ENCODE results near the gene CASK. TPM values are rescaled to one million over a fixed set of nuclear protein-coding genes. Genes with fewer than 3 reads are reported as not detected.

The CASK gene
- total RNA-seq, 2 donors from 2014 or later = 44.3 to 46.1 TPM

DNA sequence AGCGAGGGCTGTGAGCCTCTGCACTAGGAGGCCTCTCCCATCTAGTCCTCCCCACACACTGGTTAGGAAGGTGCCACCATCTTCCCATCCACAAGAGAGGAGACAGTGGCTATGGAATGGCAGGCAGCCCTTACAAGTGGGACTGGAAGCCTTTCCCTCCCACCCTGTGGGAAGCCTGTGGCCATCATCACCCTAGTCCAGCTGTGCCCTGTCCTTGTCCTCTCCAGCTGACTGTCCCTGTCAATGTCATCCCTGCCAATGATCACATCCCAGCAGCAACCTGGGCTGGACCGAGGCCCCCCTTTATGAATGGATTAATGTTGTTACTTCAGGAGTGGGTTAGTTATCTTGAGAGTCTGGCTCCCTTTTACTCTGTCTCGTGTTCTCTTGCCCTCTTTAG lies 423.4 kb downstream of the CASK start:
- Histone ChIP-seq H3K4me1 (ENCODE audit: control insufficient read depth in 1 of 2, low read depth in 2 of 2) (no peaks in the 10 kb centered on the region), H3K27me3 (replicated peaks; ENCODE audit: insufficient read depth) (no peaks in the 10 kb centered on the region), H3K27ac (no peak overlapping the region), H3K9me3 (no peaks in the 10 kb centered on the region), H3K36me3 (no peaks in the 10 kb centered on the region), H3K4me3 (no peak overlapping the region)
- TF ChIP-seq, protein P1, sequence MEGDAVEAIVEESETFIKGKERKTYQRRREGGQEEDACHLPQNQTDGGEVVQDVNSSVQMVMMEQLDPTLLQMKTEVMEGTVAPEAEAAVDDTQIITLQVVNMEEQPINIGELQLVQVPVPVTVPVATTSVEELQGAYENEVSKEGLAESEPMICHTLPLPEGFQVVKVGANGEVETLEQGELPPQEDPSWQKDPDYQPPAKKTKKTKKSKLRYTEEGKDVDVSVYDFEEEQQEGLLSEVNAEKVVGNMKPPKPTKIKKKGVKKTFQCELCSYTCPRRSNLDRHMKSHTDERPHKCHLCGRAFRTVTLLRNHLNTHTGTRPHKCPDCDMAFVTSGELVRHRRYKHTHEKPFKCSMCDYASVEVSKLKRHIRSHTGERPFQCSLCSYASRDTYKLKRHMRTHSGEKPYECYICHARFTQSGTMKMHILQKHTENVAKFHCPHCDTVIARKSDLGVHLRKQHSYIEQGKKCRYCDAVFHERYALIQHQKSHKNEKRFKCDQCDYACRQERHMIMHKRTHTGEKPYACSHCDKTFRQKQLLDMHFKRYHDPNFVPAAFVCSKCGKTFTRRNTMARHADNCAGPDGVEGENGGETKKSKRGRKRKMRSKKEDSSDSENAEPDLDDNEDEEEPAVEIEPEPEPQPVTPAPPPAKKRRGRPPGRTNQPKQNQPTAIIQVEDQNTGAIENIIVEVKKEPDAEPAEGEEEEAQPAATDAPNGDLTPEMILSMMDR (IDR thresholded peaks at IDR 0.05) = no peak
- no peak for DNase-seq (ENCODE audit: low spot score)
- ATAC-seq (ENCODE audit: insufficient number of reproducible peaks, low FRiP score, low read depth) = no peak

DNA sequence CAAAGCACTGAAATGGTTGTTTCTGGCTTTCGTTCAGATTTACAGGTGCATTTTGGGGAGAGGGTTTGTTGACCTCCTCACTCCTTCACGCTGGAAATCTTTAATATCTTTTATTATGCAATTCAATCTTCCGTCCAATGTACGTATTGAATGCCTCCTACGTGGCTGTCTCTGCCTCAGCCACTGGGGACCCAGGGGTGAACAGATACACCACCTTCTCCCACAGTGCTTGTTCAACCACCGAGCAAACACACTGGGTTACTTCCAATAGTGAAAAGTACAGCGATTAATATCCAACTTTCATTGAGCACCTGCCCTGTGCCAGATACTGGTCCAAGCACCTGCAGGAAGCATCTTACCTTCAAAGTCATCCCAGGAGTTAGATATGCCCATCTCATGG lies 424.2 kb downstream of the CASK start:
- Histone ChIP-seq H3K27ac (no peak overlapping the region), H3K36me3 (no peaks in the 10 kb centered on the region), H3K4me1 (ENCODE audit: control insufficient read depth in 1 of 2, low read depth in 2 of 2) (no peaks in the 10 kb centered on the region), H3K9me3 (no peaks in the 10 kb centered on the region), H3K27me3 (replicated peaks; ENCODE audit: insufficient read depth) (no peaks in the 10 kb centered on the region), H3K4me3 (no peak overlapping the region)
- DNase-seq (ENCODE audit: low spot score) (no peak), ATAC-seq (ENCODE audit: insufficient number of reproducible peaks, low FRiP score, low read depth) (no peak)
- TF ChIP-seq, protein P1 (IDR thresholded peaks at IDR 0.05) = no peak

DNA sequence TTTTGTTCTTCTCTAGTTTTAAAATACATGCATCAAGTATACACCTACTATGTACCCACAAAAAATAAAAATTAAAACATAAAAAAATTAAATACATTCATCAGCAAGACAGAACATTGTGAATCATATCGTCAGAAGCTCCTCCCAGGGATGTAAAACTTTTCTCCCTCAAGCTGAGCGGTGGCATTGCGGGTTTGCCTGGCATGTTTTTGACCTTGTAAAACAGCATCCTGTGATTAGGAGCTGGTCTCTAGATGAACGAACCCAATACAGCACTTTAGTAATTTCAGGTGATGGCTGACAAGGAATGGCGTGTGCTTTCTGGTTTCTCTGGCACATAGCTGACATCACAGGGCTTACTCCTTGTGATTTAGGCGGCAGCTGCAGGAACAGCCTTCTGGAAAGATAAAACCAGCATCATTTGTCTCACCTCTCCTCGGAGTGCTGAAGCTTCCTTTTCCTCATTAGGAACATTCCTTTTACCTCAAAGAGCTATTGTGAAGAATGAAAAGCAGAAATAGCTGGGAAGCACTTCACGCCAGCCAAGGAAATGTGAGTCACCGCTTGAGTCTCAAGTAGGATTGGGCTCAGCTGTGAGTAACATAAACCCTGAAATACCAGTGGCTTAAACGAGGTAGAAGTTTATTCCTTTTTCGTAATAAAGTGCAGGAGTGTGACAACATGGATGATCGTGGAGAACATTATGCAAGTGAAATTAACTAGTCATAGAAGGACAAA lies 431.9 kb downstream of the CASK start:
- Histone ChIP-seq H3K9me3 (no peaks in the 10 kb centered on the region), H3K36me3 (no peaks in the 10 kb centered on the region), H3K27ac (peak overlapping the region in 1 of 2 donors; percentile 47), H3K27me3 (replicated peaks; ENCODE audit: insufficient read depth) (no peaks in the 10 kb centered on the region), H3K4me3 (peak overlapping the region; percentile 51), H3K4me1 (ENCODE audit: control insufficient read depth in 1 of 2, low read depth in 2 of 2) (no peaks in the 10 kb centered on the region)
- peak; percentile 60 for ATAC-seq (ENCODE audit: insufficient number of reproducible peaks, low FRiP score, low read depth)
- TF ChIP-seq, protein P1 (IDR thresholded peaks at IDR 0.05) = no peak
- no peak for DNase-seq (ENCODE audit: low spot score)

DNA sequence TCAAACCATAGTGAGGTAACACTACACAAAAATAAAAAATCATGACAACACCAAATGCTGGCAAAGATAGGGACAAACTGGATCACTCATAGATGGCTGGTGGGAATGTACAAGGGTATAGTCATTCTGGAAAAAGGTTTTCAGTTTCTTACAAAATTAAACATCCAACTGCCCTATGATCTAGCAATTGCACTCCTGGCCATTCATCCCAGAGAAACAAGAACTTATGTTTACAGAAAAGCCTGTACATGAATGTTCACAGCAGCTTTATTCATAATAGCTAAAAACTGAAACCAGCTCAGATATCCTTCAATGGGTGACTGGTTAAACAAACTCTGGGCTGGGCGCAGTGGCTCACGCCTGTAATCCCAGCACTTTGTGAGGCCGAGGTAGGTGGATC lies 432.9 kb downstream of the CASK start:
- no peaks in the 10 kb centered on the region for H3K9me3 ChIP-seq
- ATAC-seq (ENCODE audit: insufficient number of reproducible peaks, low FRiP score, low read depth) (no peak), DNase-seq (ENCODE audit: low spot score) (no peak)
- H3K27me3 ChIP-seq (replicated peaks; ENCODE audit: insufficient read depth) = no peaks in the 10 kb centered on the region
- TF ChIP-seq, protein P1 (IDR thresholded peaks at IDR 0.05) = no peak
- H3K36me3 ChIP-seq = no peaks in the 10 kb centered on the region
- H3K4me1 ChIP-seq (ENCODE audit: control insufficient read depth in 1 of 2, low read depth in 2 of 2) = no peaks in the 10 kb centered on the region
- H3K4me3 ChIP-seq = no peak overlapping the region
- H3K27ac ChIP-seq = no peak overlapping the region

DNA sequence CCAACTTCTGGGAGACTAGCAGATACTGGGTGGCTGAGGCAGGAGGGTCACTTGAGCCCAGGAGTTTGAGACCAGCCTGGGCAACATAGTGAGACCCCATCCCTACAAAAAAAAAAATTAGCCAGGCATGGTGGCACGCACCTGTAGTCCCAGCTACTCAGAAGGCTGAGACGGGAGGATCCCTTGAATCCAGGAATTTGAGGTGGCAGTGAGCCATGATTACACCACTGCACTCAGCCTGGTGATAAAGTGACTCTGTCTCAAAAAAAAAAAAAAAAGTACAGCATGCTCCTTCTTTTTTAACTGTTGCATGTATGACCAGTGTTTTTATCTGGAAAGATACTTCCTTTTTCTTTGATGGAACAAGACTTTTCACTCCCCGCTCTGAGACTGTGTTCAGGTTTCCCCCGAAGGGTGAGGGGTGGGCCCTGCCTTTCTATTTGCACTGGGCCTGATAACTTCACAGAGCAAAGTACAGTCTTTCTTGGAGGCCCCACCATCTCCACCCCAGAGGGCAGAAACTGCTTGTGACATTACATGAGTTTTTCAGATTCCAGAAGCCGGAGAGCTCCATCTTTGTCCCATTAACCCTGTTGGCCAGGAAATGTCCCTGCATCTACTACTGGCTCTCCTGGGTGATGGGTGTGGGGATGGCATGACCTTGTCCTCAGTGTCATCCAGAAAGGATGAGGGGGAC lies 441.1 kb downstream of the CASK start:
- no peak for DNase-seq (ENCODE audit: low spot score)
- Histone ChIP-seq H3K9me3 (no peaks in the 10 kb centered on the region), H3K27me3 (replicated peaks; ENCODE audit: insufficient read depth) (no peaks in the 10 kb centered on the region), H3K4me1 (ENCODE audit: control insufficient read depth in 1 of 2, low read depth in 2 of 2) (peaks cover 0 to 8% of the 10 kb centered on the region in 2 donors), H3K4me3 (no peak overlapping the region), H3K36me3 (no peaks in the 10 kb centered on the region), H3K27ac (no peak overlapping the region)
- no peak for ATAC-seq (ENCODE audit: insufficient number of reproducible peaks, low FRiP score, low read depth)
- TF ChIP-seq, protein P1 (IDR thresholded peaks at IDR 0.05) = no peak

Data from thoracic aorta (tissue), 2 donors.